Dedifferentiated amniotic fluid mesenchymal stem cell (primary cell): ENCODE results near the gene NTSR2.
"Not testable (repeated sequence)": the region's sequence is repeated elsewhere in the genome, so short reads cannot be mapped to it uniquely, and the experiment has no call there.

Experiments used
- DNase-seq: peaks from one replicate; pipeline ENCODE4 v3.0.0-alpha.2; 2016; ENCODE audit errors: extremely low spot score

NTSR2 gene

DNA sequence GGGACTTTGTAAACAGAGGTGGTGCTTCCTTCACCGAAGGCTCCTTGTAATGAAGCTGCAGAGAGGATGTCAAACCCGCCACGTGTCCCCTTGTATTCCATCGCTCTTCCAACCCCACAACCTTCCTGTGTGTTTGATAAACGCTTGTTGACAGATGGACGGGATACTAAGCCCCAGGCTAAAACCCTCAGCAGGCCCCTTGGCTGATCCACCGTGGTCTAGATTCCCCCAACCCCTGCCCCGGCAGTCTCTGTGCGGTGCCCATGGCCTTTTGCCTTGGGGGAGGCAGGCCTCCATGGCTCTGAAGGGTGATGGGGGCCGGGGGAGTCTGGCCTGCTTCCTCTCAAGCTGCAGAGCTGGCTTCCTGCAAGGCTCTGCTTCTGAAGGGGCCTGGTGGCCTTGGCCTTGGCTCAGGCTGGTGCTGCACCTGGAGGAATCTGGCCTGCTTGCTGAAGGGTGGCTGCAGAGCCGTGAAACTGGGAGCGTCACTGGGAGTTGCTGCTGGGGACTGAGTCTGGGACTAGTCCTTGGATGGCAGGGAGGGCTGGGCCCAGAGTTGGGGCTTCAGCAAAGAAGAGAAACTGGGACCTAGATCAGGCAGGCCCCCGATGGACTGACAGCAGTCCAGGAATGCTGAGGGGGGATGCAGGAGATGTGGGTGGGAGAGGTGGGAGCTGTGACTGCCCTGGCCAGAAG is 9.6 kb upstream of the NTSR2 start:
- DNase-seq: no peak

DNA sequence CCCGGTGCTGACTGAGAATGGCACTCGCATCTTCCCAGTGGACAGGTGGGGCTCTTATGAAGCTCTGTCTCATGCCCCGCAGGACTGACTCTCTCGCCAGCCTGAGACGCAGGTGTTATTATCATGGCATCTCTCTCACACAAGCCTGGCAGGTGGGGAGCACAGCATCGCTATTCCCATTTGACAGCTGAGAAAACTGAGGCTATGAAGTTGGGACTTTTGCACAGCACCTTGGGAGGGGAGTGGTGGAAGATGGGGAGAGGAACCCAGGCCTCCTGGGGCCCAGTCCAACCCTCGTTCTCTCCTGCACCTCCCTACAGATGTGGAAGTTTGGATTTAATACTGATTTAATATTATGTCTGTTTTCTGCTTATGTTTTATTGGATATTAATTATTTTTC is 9.0 kb upstream of the NTSR2 start:
- no peak for DNase-seq

DNA sequence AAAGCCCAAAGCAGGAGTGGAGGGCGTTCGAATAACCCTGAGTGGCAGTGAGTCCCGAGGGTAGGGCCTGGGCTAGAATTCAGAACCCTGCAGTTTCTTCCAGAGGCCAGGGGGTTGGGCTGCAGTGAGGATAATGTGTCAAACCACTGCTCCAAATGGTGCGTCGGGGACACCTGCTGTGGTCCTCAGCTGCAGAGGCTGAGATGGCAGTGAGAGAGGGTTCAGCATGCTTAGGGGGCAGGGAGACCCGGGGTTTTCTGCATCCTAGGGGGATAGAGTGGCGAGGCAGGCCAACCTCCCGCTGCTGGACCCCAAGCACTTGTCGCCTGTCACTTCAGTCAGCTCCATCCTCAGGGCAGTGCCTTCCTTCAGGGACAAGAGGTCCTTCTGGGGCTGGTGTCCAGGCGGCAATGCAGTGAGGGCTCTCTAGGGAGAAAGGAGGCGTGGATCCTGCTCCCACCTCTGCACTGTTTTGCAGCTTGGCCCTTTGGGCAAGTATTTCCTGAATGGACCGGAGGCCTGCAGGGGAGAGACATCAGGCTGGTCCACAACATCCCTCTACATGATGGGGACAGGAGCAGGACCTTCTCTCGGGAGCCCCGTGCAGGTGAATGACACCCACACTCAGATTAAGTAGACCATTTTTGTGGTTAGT is 8.4 kb upstream of the NTSR2 start:
- DNase-seq: no peak

DNA sequence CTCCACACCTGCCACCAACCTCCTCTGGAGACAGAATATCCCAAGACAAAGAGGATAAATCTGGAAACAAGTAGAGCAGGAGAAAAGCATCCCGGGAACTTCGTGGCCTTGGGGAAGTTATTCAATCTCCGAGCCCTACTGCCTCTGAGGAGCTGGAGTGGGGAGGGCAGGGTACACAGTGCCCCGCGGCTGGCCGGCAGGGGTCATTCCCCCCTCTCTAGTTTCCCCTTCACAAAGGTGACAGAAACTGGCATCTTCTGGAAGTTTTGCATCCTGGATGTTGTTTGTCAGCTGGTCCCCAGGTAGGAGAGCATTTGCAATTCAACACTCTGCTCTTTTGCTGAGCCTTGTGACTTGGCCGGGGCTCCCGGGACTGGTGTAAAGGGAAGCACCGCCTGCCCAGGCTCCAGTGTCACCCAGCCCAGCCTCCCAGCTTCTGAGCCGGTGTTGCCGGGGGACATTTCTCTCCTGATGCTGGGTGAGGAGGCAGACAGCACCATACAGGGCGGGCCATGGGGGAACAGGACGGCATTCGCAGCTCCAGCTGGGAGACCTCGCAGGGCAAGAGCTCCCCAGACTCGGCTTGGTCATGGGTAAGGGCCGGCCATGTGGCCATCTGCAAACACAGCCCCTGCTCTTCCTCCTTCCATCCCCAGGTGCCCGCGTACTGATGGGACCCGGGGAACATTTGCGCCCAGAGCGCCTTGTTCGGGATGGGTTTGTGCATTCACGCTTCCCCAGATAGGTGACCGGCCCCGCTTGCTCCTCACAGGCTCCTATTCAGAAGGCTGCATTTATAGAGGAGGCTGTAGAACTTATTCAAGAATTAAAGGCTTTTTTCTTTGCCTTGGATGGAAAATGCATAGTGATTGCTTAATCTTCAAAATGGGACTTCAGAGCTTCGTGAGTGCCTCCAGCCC is 7.4 kb upstream of the NTSR2 start:
- no peak for DNase-seq

DNA sequence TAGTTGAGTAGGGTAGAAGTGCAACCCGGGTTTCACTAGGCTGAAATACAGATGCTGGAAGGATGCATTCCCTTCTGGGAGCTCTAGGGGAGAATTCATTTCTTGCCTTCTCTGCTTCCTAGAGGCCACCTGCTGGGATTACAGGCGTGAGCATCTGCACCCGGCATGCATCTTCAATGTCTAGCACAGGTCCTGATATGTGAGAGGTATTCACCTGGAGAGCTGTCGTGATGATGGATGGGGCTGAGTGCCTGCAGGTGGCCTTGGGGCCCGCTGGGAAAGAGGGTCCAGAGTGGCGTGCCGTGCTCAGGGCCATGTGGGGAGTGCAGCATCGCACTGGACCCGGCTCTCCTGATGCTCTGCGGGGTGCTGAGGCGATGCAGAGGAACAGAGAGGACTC is 6.6 kb upstream of the NTSR2 start:
- no peak for DNase-seq

DNA sequence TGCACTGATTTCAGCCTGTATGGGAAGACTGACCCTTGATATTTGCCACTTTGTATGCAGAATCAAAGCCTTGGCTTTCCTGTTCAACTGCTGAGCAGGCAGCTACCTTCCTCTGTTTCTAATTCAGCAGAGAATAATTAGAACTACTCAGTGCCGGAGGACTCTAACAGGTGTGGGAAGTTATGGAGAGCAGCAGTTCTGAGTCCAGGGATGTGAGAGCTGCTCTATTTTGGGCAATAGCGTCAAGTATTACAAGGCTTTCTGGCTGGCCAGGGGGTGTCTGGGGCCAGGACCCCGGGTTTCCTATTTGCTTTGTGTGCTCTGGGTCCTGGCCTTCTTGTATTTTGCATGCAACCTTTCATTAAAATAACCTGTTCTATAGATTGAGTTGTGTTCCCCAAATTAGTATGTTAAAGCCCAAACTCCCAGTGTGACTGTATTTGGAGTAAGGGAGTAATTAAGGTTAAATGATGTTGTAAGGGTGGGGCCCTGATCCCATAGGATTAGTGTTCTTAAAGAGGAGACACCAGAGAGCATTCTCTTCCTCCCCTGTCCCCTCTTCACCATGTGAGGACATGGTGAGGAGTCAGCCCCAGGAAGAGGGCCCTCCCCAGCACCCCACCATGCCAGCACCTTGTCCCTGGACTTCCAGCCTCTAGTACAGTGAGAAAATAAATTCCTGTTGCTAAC is 5.6 kb upstream of the NTSR2 start:
- no peak for DNase-seq

DNA sequence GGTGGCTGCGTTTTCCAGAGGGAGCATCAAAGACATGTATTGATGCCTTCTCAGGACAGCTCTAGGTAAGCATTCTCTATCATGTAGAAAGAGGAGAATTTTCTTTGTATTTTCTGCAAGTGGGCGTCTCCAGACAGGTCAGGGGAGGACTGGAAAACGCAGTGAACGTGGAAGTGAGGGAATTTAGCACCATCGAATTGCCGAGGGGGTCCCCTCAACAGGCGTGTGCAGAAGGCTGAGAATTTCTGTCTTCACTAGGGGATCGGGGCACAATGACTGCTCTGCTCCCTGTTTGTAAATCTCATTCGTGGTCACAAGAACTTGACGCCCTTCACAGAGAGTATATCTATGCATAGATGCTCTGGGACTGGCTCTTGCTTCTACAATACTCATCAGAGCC is 5.0 kb upstream of the NTSR2 start:
- DNase-seq: no peak

DNA sequence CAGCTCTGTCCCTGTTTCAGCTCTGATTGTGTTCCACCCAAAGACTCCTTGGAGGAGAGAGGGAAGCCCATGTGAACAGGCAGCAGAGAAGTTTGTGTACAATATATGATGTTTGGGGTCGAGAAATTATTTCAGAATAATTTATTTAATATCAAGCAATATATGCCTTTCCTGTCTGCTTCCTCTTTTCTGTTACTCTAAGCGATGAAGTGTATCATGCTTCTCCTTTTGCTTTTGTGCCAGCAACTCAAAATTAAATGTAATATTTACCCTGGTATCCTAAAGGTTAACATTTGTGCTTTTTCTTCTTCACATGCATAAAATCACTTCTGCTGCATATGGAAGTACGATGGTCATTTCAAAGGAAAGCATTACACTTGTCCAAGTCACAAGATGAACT is 2.4 kb upstream of the NTSR2 start:
- DNase-seq: no peak

DNA sequence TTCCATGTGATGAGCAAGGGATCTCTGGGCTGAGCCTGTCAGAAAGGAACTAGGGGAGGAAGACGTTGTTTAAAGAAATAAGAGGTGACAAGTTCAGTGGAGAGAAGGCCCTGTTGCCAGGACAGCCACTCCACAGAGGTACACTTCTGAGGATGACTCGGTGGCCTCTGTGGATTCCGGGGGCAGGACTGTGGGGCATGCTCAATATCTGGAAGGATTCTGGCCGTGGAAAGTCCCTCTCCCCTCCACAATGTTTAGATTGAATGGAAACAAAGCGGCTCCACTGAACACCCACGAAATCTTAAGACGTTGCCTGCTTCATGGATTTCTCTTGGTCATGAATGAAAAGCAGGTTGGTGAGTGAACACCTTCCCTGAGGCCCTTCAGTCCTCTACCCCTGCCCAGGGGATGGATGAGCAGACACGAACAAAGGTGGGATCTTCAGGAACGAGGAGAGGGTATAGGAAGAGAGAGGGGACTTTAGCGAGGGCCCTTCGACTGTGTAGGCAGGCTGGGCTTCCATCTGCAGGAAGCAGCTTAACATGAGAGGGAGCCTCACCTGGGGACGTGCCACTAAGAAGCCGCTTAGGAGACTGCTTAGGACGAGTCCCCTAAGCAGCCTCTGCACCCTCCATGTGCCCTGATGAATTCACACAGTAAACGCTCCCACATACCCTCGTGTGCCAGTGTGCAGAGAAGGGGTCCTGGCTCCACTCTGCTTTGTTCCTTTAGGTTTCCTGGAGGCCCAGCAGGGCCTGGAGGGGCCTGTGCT is 1.9 kb downstream of the NTSR2 start:
- DNase-seq: no peak

DNA sequence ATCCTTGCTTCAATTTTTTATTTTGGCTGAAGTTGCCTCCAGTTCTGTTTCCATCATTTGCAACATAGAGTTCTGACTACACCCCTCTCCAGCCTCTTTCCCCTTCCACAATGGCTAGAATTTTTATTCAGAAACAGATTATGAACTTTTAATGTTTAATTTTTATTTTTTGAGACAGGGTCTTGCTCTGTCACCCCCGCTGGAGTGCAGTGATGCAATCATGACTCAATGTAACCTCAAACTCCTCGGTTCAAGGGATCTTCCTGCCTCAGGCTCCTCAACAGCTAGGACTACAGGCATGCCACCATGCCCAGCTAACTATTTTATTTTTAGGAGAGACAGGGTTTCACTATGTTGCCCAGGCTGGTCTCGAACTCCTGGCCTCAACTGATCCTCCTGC is 2.8 kb downstream of the NTSR2 start:
- DNase-seq: no peak

DNA sequence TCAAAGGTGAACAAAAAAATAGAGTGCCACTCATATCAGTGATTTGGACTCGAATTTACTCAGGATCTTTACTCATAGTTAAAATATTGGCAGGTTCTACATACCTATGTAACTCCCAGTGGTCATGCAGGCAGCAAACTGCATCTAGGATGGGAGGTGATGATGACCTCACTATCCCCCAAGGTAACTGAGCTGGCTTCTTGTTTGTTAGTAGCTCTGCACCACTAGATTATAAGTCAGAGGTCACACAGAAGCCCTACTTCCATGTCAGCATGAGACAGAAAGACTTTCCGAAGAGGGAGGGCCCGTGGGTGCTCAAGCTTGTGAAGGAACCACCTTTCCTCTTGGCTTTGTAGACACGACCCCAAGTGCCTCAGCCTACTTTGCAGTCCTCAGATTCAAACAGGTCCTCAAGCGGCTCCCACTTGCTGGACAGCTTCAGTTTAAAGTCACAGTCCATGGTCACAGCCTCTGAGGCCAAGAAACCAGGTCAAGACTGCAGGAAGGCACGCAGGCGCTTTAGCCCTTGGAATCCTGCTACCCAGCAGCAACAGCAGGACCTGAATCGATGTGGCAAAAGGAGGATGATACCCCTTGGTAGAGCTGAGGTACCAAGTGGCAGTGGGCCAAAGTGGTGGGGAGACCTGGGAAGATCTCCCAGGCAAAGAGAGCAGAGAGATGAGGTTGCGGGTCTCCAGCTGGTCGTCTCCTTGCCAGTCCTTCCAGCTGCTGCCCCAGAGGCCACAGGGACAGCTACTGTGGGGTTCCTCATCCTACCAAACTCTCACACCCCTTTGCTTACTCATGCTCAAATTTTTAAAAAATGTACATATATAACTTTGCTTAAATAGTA is 4.3 kb downstream of the NTSR2 start:
- no peak for DNase-seq

DNA sequence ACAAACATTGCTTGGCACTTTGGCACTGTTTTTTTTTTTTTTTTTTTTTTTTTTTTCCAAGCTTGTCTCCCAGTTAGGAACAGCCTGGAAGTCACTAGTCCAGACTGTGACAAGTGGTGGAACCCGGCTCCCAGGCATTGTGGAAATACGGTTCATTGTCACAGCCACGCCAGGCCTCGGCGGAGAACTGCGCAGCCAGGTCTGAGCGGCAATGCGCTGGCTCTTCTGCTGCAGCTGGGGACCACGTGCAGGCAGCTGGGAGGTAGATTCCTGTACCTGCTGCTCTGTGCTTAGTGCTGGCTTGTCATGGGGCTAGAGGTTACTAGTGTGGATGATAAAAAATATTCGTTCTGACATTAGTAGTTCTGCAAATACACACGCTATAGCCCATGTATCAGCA is 5.0 kb downstream of the NTSR2 start:
- DNase-seq: no peak

DNA sequence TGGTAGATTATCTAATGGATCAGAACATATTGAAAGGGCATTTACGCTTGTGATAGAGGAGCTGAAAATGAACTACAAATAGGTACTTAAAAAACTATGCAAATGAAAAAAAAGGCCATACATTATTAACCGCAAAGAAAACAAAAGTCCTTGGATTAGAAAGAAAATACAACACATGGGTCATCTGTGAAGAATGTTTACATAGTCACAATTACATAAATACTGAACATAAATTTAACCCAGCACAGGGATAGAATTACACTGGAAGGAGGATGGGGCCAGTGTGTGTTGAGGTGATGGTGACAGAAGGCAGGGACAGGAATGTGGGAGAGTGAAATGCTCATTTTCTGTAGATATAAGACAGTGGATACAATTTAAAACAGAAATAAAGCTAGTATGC is 6.6 kb downstream of the NTSR2 start:
- no peak for DNase-seq

DNA sequence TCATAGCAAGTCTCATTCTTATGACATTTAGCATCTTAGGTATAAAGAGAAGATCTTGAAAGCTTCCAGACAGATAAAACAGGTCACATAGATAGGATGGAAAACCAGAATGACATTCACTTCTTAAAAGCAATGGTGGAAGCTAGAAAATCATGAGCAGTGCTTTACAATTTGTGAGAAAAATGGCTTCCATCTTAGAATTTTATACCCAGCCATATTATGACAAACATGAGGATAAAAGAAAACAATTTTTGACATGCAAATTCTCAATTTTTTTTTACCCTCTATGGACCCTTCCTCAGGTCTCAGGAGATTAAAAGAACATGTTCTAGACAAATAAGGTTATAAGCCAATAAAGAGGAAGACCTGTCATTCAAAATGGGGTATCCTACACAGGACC is 7.1 kb downstream of the NTSR2 start:
- no peak for DNase-seq

DNA sequence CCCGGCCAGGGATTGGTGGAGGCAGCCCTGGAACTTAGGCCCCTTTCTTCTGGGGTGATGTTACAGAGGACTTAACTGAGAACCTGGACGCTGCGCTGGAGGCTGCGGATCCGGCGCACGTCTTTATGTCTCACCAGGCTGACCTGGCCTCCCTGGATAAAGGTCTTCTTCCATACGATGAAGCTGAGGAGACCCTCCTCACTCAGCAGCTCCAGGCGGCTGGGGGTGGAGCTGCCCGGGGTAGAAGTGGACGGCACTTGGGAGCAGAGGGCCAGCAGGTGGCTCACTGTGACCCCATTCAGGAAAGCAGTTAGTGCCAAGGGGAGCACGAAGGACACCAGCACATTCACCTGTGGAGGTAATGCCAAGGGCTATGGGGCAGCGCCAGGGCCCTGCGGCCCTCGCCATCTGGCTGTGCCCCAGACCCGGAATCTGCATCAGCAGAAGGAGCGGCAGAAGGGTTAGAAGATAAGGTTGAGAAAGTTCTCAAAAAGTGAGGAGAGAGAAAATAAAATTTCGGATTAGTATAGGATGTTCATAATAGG is 8.0 kb downstream of the NTSR2 start:
- DNase-seq: no peak

DNA sequence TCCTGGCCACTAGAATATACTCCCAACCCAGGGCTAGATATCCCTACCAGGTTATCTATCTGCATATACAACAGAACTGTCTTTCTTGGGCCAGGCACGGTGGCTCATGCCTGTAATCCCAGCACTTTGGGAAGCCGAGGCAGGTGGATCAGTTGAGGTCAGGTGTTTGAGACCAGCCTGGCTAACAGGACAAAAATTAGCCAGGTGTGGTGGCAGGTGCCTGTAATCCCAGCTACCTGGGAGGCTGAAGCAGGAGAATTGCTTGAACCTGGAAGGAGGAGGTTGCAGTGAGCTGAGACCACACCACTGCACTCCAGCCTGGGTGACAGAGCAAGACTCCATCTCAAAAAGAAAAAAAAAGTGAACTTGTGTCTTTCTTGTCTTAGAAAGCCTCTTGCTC is 9.6 kb downstream of the NTSR2 start:
- DNase-seq: not testable (repeated sequence)

DNA sequence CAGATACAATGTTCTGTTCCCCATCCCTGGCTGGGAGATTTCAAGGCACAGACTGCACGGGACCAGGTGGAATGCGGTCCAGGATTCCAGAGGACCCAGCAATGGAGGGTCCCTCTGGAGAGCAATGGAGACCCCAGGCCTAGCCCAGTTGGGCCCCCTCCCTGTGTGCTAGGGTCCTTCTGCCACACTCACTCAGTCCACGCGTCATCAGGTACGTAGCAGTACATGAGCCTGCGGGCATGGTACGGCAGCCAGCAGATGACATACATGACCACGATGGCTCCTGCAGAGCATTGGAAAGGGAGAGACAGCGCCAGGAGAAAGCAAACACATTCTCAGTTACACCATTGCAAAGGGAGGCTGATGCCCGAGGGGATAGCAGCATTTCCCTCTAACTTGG is 10.1 kb downstream of the NTSR2 start:
- DNase-seq: no peak

DNA sequence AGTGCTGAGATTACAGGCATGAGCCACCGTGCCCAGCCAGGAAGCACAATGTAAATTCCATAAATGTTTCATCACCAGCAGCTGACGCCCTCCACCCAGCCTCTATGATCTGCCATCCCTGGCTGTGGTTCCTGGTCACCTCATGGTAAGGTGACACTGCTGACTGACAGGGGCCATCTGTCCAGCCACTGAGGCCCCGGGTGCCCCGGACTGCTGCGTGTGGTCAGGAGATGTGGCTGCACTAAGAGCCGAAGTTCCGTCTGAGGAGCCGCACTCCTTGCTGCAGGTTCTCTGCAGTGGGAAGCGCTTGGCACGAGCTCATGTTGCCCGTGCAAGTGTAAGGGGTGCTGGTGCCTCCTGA is 10.9 kb downstream of the NTSR2 start:
- DNase-seq: no peak

DNA sequence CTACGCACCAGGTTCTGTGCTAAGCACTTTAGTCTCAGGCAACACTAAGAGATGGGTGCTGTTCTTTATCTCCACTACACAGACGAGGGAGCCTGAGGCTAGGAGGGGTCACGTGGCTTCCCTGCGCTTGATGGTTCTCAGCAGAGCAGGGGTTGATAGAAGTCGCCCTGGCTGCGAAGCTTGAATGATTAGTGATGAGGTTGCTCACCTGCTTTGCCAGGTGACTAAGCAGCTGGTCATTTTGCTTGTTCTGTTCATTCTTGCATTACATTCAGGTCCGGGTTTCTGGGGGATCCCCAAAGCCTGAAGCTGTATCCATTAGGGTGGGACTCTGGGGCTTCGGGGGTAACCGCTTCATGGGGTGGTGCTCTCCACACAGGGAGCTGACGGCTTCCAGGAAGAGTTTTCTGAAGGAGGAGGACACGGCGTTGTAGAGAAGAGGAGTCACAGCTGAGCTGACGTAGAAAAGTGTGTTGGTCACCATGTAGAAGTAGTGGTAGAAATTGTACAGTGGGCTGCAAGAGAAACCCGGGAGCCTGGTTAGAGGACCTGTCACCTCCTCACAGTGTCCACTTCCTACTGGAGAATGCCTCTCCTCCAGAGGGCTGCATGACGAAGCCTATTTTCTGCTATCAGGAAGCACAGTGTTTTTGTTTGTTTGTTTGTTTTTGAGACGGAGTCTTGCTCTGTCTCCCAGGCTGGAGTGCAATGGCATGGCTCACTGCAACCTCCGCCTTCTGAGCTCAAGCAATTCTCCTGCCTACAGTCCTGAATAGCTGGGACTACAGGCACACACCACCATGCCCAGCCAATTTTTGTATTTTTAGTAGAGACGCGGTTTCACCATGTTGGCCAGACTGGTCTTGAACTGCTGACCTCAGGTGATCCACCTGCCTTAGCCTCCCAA is 11.5 kb downstream of the NTSR2 start:
- DNase-seq: no peak
